Gastroesophageal sphincter (tissue), 3 donors: Measurements from ENCODE around the gene SEC11C.

Experiments used
- CTCF ChIP-seq, 4 experiments: fragments of 200-600 bp in 2 of 4; fragments of 450-650 bp in 2 of 4; sonication (generic) in 1 of 4; IDR thresholded peaks; one replicate each; pipeline ENCODE4 v1.5.1; 2017 to 2019; ENCODE audit warnings: antibody characterized with exemption in 4 of 4, mild to moderate bottlenecking in 2 of 4, moderate library complexity in 2 of 4
- POLR2A ChIP-seq, 2 donors: fragments of 450-650 bp; IDR thresholded peaks; one replicate each; pipeline ENCODE4 v1.6.1; 2017; ENCODE audit warnings: antibody characterized with exemption in 2 of 2, mild to moderate bottlenecking in 2 of 2, moderate library complexity in 1 of 2
- POLR2AphosphoS5 ChIP-seq: sonication (generic); formaldehyde crosslinking; IDR thresholded peaks from one replicate; pipeline ENCODE4 v1.6.1; 2017; ENCODE audit warnings: antibody characterized with exemption

DNA sequence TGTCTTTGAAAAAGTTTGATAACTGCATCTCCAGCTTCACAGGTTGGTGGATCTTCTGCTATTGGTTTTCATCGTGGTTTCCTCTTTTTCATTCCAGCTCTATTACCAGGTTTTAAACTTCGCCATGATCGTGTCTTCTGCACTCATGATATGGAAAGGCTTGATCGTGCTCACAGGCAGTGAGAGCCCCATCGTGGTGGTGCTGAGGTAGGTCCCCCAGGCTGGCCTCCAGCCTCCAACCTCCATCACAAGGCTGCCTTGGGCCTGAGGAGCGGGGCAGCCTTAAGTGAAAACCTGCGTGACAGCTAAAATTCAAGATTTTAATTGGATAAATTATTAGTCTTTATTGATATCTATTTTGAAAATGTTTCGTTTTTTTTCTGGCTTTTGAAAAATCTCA lies 9.7 kb downstream of the SEC11C start:
- TF ChIP-seq POLR2AphosphoS5 (no peak), CTCF (IDR thresholded peaks at IDR 0.05) (no peak), POLR2A (IDR thresholded peaks at IDR 0.05) (no peak)
